Activated CD8-positive, alpha-beta T cell treated with anti-CD3 and anti-CD28 coated beads for 36 hours (primary cell): ENCODE measurements around the gene RPL4. TPM values are rescaled to one million over a fixed set of nuclear protein-coding genes. Genes with fewer than 3 reads are reported as not detected.
"Not testable (repeated sequence)": the region's sequence is repeated elsewhere in the genome, so short reads cannot be mapped to it uniquely, and the experiment has no call there.

ENCODE experiments used
- ATAC-seq: fragments of 200-7000 bp; cut with Tn5 transposase; one replicate; pipeline ENCODE4 v1.10.0; 2021; ENCODE audit warnings: mild to moderate bottlenecking, moderate library complexity
- CTCF ChIA-PET: fragments of 350-600 bp; sonication (Branson Sonifier 250); formaldehyde crosslinking; loops from one replicate; lab custom pipeline; 2021; ENCODE audit warnings: antibody characterized with exemption; lab: Charles Lee
- POLR2A ChIA-PET: fragments of 350-600 bp; sonication (Branson Sonifier 250); formaldehyde crosslinking; loops from one replicate; lab custom pipeline; 2021; ENCODE audit warnings: antibody characterized with exemption; lab: Charles Lee
- DNase-seq: peaks from one replicate; pipeline ENCODE4 v3.0.0-alpha.2; 2020
- H3K27ac Mint-ChIP-seq: one replicate; pipeline ENCODE4 v1.8.0; 2021; ENCODE audit warnings: mild to moderate bottlenecking, mixed read lengths
- H3K27me3 Mint-ChIP-seq: one replicate; pipeline ENCODE4 v1.8.0; 2021; ENCODE audit warnings: mixed read lengths
- H3K36me3 Mint-ChIP-seq: one replicate; pipeline ENCODE4 v1.8.0; 2021; ENCODE audit warnings: low read depth, mixed read lengths
- H3K4me1 Mint-ChIP-seq: one replicate; pipeline ENCODE4 v1.8.0; 2021; ENCODE audit warnings: low read depth, mixed read lengths
- H3K4me3 Mint-ChIP-seq: one replicate; pipeline ENCODE4 v1.8.0; 2021; ENCODE audit warnings: mild to moderate bottlenecking, moderate library complexity, mixed read lengths
- H3K9me3 Mint-ChIP-seq: one replicate; pipeline ENCODE4 v1.8.0; 2021; ENCODE audit warnings: mixed read lengths
- intact Hi-C: fragments of 100-400 bp; cut with micrococcal nuclease; formaldehyde crosslinking; loops from one replicate; pipeline ENCODE4 v1.10.0; 2022
- total RNA-seq, 2 experiments: library from RNA; stranded (reverse); gene quantifications; one replicate each; pipeline ENCODE4 v1.2.3, GENCODE V29; 2021
- TF ChIP-seq, protein P1 (sequence below): fragments of 200-600 bp; IDR thresholded peaks from one replicate; pipeline ENCODE4 v1.8.0; 2022; ENCODE audit warnings: antibody characterized with exemption, mild to moderate bottlenecking

The RPL4 gene
- total RNA-seq, 2 experiments from 2014 or later = 5,254 to 5,310 TPM

DNA sequence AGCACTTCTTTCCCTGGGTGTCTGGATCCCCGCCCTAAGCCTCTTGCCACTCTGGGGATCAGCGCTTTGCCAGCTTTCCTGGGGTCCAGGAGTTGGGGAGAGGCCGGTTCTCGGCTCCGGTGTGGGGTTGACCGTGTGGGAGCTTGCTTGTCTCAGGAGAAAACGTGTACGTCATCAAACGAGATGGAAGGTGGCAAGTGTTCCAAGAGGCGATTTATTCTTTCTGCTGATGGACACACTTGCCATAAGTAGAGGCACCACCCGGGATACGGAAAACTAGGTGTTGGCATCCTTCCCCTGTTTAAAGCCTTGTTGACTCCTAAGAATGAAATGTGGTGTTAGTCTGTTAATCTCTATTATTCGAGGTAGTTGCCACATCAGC, 766 bp upstream of the RPL4 start:
- H3K27ac Mint-ChIP-seq = peak overlapping the region; percentile 100
- ChIA-PET POLR2A (interaction anchor here (0.8 to 4.0 kb wide), 22 partner anchors 7 to 294 kb away, joined by 3 to 27 read pairs (median 4); partner anchors contain the start of genes DIS3L, MAP2K1, SNAPC5 and TIPIN), CTCF (interaction anchor here (2.9 kb wide), 1 partner anchor 7 kb away, joined by 17 read pairs; the partner anchor contains the start of gene SNAPC5)
- TF ChIP-seq, protein P1, sequence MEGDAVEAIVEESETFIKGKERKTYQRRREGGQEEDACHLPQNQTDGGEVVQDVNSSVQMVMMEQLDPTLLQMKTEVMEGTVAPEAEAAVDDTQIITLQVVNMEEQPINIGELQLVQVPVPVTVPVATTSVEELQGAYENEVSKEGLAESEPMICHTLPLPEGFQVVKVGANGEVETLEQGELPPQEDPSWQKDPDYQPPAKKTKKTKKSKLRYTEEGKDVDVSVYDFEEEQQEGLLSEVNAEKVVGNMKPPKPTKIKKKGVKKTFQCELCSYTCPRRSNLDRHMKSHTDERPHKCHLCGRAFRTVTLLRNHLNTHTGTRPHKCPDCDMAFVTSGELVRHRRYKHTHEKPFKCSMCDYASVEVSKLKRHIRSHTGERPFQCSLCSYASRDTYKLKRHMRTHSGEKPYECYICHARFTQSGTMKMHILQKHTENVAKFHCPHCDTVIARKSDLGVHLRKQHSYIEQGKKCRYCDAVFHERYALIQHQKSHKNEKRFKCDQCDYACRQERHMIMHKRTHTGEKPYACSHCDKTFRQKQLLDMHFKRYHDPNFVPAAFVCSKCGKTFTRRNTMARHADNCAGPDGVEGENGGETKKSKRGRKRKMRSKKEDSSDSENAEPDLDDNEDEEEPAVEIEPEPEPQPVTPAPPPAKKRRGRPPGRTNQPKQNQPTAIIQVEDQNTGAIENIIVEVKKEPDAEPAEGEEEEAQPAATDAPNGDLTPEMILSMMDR = no peak
- H3K36me3 Mint-ChIP-seq = peaks cover 51% of the 10 kb centered on the region
- ATAC-seq (no peak), DNase-seq (no peak)
- peak overlapping the region; percentile 99 for H3K4me3 Mint-ChIP-seq
- no peaks in the 10 kb centered on the region for H3K9me3 Mint-ChIP-seq
- intact Hi-C loops = no loop called here
- peaks cover 34% of the 10 kb centered on the region for H3K4me1 Mint-ChIP-seq
- no peaks in the 10 kb centered on the region for H3K27me3 Mint-ChIP-seq

DNA sequence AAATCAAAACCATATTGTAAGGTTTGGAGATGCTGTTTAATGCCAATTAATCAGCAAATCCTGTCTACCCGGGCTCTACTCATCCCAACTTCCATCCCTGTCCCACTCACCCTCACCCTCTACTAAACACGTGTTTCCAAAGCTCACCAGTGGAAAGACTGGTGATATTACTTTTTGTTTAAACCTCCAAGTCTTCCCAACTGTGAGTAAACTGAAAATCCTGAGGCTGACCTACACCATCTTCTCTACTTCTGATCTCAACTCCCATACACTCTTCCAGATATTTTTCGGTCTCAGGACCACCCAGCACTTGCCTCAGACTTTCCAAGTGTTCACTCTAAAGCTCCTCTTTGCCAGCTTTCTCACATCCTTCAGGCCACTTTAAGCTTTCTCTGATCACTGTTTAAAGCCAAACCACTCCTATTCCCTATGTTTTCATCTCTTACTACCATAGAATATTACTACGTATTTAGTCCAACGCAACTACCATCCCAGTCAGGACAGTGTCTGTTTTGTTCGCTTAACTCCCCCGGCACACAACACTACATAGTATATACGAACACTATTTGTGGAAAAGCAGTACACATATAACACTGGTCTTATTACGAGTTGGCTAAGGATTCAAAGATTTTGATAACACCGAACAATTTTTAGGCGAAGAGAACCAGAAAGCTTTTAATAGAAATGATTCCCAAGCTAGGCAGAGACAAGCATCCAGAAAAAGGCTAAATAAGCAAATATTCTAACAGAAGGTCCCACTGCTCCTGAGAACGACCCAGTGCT, 684 bp downstream of the RPL4 start:
- intact Hi-C loops = no loop called here
- H3K36me3 Mint-ChIP-seq = peaks cover 60% of the 10 kb centered on the region
- ChIA-PET POLR2A (interaction anchor here (0.6 to 4.0 kb wide), 17 partner anchors 8 to 1199 kb away, joined by 3 to 27 read pairs (median 4); partner anchors contain the start of genes DIS3L, MAP2K1, RNU5B-1 and TIPIN), CTCF (interaction anchor here (0.6 kb wide), 1 partner anchor 149 kb away, joined by 5 read pairs; no protein-coding TSS in a partner anchor)
- ATAC-seq = no peak
- H3K4me1 Mint-ChIP-seq = peaks cover 45% of the 10 kb centered on the region
- H3K9me3 Mint-ChIP-seq = no peaks in the 10 kb centered on the region
- no peak for DNase-seq
- no peaks in the 10 kb centered on the region for H3K27me3 Mint-ChIP-seq
- H3K27ac Mint-ChIP-seq = peak overlapping the region; percentile 100
- TF ChIP-seq, protein P1 = no peak
- H3K4me3 Mint-ChIP-seq = peak overlapping the region; percentile 99

DNA sequence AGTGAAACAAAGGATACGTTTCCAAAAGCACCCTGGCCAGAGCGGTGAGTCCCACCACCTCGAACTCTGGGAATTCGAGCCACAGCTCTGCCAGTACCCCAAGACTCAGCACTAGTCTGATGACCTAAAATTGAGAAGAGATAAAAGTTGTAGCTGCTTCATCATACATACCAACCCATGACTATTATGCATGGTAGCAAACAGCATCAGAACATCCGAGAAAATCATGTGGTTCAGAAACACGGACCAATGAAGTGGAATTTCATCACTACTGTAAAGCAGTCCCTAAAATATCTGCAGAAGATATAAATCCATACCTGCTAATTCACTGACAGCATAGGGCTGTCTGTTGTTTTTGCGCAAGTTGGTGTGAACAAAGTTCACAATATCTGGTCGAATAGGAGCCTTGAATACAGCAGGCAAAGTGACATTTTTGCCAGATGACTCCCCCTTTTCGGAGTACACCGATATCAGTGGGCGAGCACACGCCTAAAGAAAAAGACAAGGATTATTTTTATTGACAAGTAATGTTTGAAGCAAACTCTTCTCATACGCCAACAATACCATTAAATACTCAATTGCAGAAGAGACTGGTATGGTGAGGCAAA, 1.5 kb downstream of the RPL4 start:
- DNase-seq, intact Hi-C loops, H3K9me3 Mint-ChIP-seq, H3K27me3 Mint-ChIP-seq, CTCF ChIA-PET, ATAC-seq: not testable (repeated sequence)
- Mint-ChIP-seq H3K27ac (peak overlapping the region; percentile 100), H3K4me1 (peaks cover 49% of the 10 kb centered on the region), H3K4me3 (peak overlapping the region; percentile 99), H3K36me3 (peaks cover 64% of the 10 kb centered on the region)
- POLR2A ChIA-PET = interaction anchor here (0.7 to 4.0 kb wide), 14 partner anchors 9 to 1198 kb away, joined by 3 to 27 read pairs (median 6); partner anchors contain the start of genes DIS3L, MAP2K1, RNU5B-1 and TIPIN

DNA sequence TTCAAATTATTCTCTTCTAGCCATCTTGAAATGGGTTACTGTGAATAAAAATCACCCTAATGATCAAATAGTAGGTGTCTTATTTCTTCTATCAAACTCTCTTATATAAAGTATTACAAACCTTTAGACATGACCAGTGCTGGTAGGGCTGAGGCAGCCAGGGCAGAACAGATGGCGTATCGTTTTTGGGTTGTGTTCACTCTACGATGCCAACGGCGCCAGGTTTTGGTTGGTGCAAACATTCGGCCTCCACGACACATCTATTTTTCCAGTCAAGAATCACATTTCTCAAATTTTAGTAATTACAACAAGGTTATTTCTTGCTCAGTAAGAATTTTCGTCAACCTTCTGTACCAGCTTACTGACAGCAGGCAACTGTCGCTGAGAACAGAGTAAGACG, 2.2 kb downstream of the RPL4 start:
- H3K36me3 Mint-ChIP-seq = peaks cover 70% of the 10 kb centered on the region
- H3K9me3 Mint-ChIP-seq = no peaks in the 10 kb centered on the region
- CTCF ChIA-PET = no interaction called here
- TF ChIP-seq, protein P1 = no peak
- peak overlapping the region; percentile 100 for H3K27ac Mint-ChIP-seq
- intact Hi-C loops = no loop called here
- H3K4me1 Mint-ChIP-seq = peaks cover 52% of the 10 kb centered on the region
- POLR2A ChIA-PET = interaction anchor here (0.9 to 4.0 kb wide), 3 partner anchors 8 to 133 kb away, joined by 5 to 27 read pairs (median 12); partner anchors contain the start of gene MAP2K1
- no peak for DNase-seq
- H3K4me3 Mint-ChIP-seq = peak overlapping the region; percentile 99
- ATAC-seq = no peak
- no peaks in the 10 kb centered on the region for H3K27me3 Mint-ChIP-seq

DNA sequence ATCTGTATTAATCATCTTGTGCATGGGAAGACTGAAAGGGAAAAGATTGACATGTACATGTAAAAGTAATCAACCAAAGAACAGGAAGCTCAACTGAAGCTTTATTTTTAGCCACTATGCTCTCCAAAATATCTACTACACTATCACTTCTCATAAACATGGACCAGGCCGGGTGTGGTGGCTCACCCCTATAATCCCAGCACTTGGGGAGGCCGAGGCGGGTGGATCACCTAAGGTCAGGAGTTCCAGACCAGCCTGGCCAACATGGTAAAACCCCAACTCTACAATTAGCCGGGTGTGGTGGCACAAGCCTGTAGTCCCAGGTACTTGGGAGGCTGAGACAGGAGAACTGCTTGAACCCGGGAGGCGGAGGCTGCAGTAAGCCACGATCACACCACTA, 4.3 kb downstream of the RPL4 start:
- intact Hi-C loops, ATAC-seq, H3K9me3 Mint-ChIP-seq, DNase-seq, H3K27me3 Mint-ChIP-seq: not testable (repeated sequence)
- Mint-ChIP-seq H3K4me1 (peaks cover 48% of the 10 kb centered on the region), H3K4me3 (peak overlapping the region; percentile 99), H3K27ac (peak overlapping the region; percentile 92), H3K36me3 (peaks cover 83% of the 10 kb centered on the region)
- CTCF ChIA-PET = interaction anchor here (1.4 to 5.1 kb wide), 3 partner anchors 11 to 114 kb away, joined by 3 to 65 read pairs (median 3); partner anchors contain the start of gene MAP2K1
- POLR2A ChIA-PET = interaction anchor here (0.5 to 6.1 kb wide), 4 partner anchors 11 to 206 kb away, joined by 3 to 65 read pairs (median 10); partner anchors contain the start of genes DIS3L and MAP2K1
